H1 (cell line): ENCODE results near the gene ZNF669. TPM values are rescaled to one million over a fixed set of nuclear protein-coding genes. Genes with fewer than 3 reads are reported as not detected.

Source experiments
- CTCF ChIA-PET: fragments of 300-600 bp; sonication (Branson Sonifier 250); formaldehyde crosslinking; loops from one replicate; lab custom pipeline; 2021; ENCODE audit not compliant: partially characterized antibody; lab: Charles Lee
- POLR2A ChIA-PET: fragments of 300-600 bp; sonication (Branson Sonifier 250); formaldehyde crosslinking; loops from one replicate; lab custom pipeline; 2021; ENCODE audit warnings: inconsistent platforms; ENCODE audit not compliant: partially characterized antibody; lab: Charles Lee
- DNase-seq, 2 experiments: peaks; one replicate each; pipeline versions ENCODE4 v3.0.0 to v3.0.0-alpha.2; 2010 to 2022; ENCODE audit warnings: low spot score in 2 of 2, low read depth in 1 of 2, mixed read lengths in 1 of 2
- FAIRE-seq: peaks from 2 replicates; lab custom pipeline; 2011; peaks lifted over from hg19 to GRCh38; lab: Jason Lieb, UNC
- H2AFZ ChIP-seq: 2 replicates; pipeline ENCODE4 v1.8.1; 2012; ENCODE audit warnings: low read length, inconsistent platforms
- H2AK5ac ChIP-seq: 2 replicates; pipeline ENCODE4 v1.6.1; 2013; ENCODE audit warnings: low read depth, low read length
- H2BK120ac ChIP-seq: replicated peaks from 2 replicates; pipeline ENCODE3; 2013; ENCODE audit warnings: low read depth, low read length, inconsistent platforms
- H2BK12ac ChIP-seq: 2 replicates; pipeline ENCODE4 v1.6.1; 2013; ENCODE audit warnings: low read depth, low read length
- H2BK15ac ChIP-seq: 2 replicates; pipeline ENCODE4 v1.6.1; 2013; ENCODE audit warnings: low read length
- H2BK20ac ChIP-seq: 2 replicates; pipeline ENCODE4 v1.6.1; 2013; ENCODE audit warnings: low read length
- H2BK5ac ChIP-seq: 2 replicates; pipeline ENCODE4 v1.6.1; 2013; ENCODE audit warnings: low read depth, low read length
- H3K14ac ChIP-seq: 2 replicates; pipeline ENCODE4 v1.6.1; 2013; ENCODE audit warnings: inconsistent platforms; ENCODE audit not compliant: insufficient read length
- H3K18ac ChIP-seq: 2 replicates; pipeline ENCODE4 v1.6.1; 2013; ENCODE audit warnings: low read length; ENCODE audit errors: extremely low read depth
- H3K23ac ChIP-seq: 2 replicates; pipeline ENCODE4 v1.6.1; 2013; ENCODE audit warnings: inconsistent platforms; ENCODE audit not compliant: insufficient read length
- H3K23me2 ChIP-seq: 2 replicates; pipeline ENCODE4 v1.6.1; 2013; ENCODE audit warnings: low read depth, low read length
- H3K27ac ChIP-seq: 2 replicates; pipeline ENCODE4 v1.6.1; 2011; ENCODE audit warnings: low read depth, low read length, inconsistent platforms
- H3K27me3 ChIP-seq, 4 experiments: replicated peaks in 1 of 4; 1 replicate in 1 of 4; 2 replicates in 3 of 4; pipeline versions ENCODE4 v1.6.1 to v1.8.1; 2011 to 2013; ENCODE audit warnings: low read length in 3 of 4, mild to moderate bottlenecking in 3 of 4, inconsistent platforms in 2 of 4, mixed read lengths in 2 of 4, moderate library complexity in 1 of 4; ENCODE audit not compliant: control insufficient read depth in 3 of 4, insufficient read depth in 3 of 4; ENCODE audit errors: extremely low read depth in 1 of 4
- H3K36me3 ChIP-seq, 4 experiments: 2 replicates each; pipeline versions ENCODE4 v1.6.1 to v1.8.1; 2011 to 2013; ENCODE audit warnings: mild to moderate bottlenecking in 4 of 4, low read length in 3 of 4, moderate library complexity in 2 of 4, control low read depth in 1 of 4, inconsistent platforms in 1 of 4; ENCODE audit not compliant: insufficient read depth in 4 of 4, control insufficient read depth in 2 of 4
- H3K4ac ChIP-seq: replicated peaks from 2 replicates; pipeline ENCODE3; 2013; ENCODE audit warnings: low read length, low read depth, mixed read lengths, inconsistent platforms; ENCODE audit not compliant: insufficient read length
- H3K4me1 ChIP-seq, 4 experiments: replicated peaks in 1 of 4; 1 replicate in 1 of 4; 2 replicates in 3 of 4; pipeline versions ENCODE4 v1.6.1 to v1.8.1; 2011 to 2013; ENCODE audit warnings: low read length in 3 of 4, inconsistent platforms in 2 of 4, mixed read lengths in 1 of 4; ENCODE audit not compliant: insufficient read depth in 4 of 4, control insufficient read depth in 3 of 4
- H3K4me2 ChIP-seq, 2 experiments: 2 replicates each; pipeline versions ENCODE4 v1.6.1 to v1.8.1; 2011 to 2013; ENCODE audit warnings: low read depth in 2 of 2, low read length in 2 of 2, control low read depth in 1 of 2, inconsistent platforms in 1 of 2, mild to moderate bottlenecking in 1 of 2; ENCODE audit not compliant: insufficient read depth in 1 of 2
- H3K4me3 ChIP-seq, 4 experiments: fragments of 200-600, 300-600 bp in 1 of 4; sonication (generic), shearing (Covaris generic), sonication (Bioruptor Twin) in 1 of 4; 2 replicates each; pipeline versions ENCODE4 v1.5.1 to v1.8.1; 2011 to 2016; ENCODE audit warnings: low read length in 4 of 4, low read depth in 3 of 4, control low read depth in 2 of 4, inconsistent platforms in 2 of 4, mild to moderate bottlenecking in 2 of 4, mixed read lengths in 1 of 4, moderate library complexity in 1 of 4; ENCODE audit not compliant: insufficient read depth in 2 of 4; ENCODE audit errors: extremely low read depth in 1 of 4
- H3K56ac ChIP-seq: replicated peaks from 2 replicates; pipeline ENCODE3; 2013; ENCODE audit warnings: low read depth, mild to moderate bottlenecking, mixed read lengths, low read length, inconsistent platforms; ENCODE audit not compliant: insufficient read length
- H3K79me1 ChIP-seq: 2 replicates; pipeline ENCODE4 v1.6.1; 2013; ENCODE audit warnings: low read depth, low read length, control low read depth
- H3K79me2 ChIP-seq, 2 experiments: 2 replicates each; pipeline versions ENCODE4 v1.6.1 to v1.8.1; 2012 to 2013; ENCODE audit warnings: low read length in 2 of 2, mild to moderate bottlenecking in 2 of 2, inconsistent platforms in 1 of 2; ENCODE audit not compliant: insufficient read depth in 2 of 2, control insufficient read depth in 1 of 2
- H3K9ac ChIP-seq, 4 experiments: replicated peaks in 1 of 4; 1 replicate in 1 of 4; 2 replicates in 3 of 4; pipeline versions ENCODE4 v1.6.1 to v1.8.1; 2011 to 2013; ENCODE audit warnings: low read depth in 3 of 4, low read length in 3 of 4, control low read depth in 2 of 4, mild to moderate bottlenecking in 2 of 4, moderate library complexity in 2 of 4, inconsistent platforms in 1 of 4; ENCODE audit errors: extremely low read depth in 1 of 4
- H3K9me3 ChIP-seq, 2 experiments: 2 replicates each; pipeline versions ENCODE4 v1.6.1 to v1.8.1; 2012 to 2013; ENCODE audit warnings: mild to moderate bottlenecking in 2 of 2, moderate library complexity in 2 of 2, control low read depth in 1 of 2, inconsistent platforms in 1 of 2, low read depth in 1 of 2, low read length in 1 of 2, mixed read lengths in 1 of 2; ENCODE audit not compliant: insufficient read depth in 2 of 2
- H4K20me1 ChIP-seq, 2 experiments: replicated peaks in 1 of 2; 2 replicates each; pipeline versions ENCODE3 to v1.8.1; 2011 to 2013; ENCODE audit warnings: inconsistent platforms in 2 of 2, low read length in 2 of 2, mild to moderate bottlenecking in 1 of 2; ENCODE audit not compliant: insufficient read depth in 2 of 2, control insufficient read depth in 1 of 2
- H4K5ac ChIP-seq: 2 replicates; pipeline ENCODE4 v1.6.1; 2013; ENCODE audit warnings: low read length, low read depth, mixed read lengths, inconsistent platforms; ENCODE audit not compliant: insufficient read length
- H4K8ac ChIP-seq: 2 replicates; pipeline ENCODE4 v1.8.0; 2013; ENCODE audit warnings: mild to moderate bottlenecking, moderate library complexity, low read length, inconsistent platforms; ENCODE audit not compliant: insufficient read depth; ENCODE audit errors: extremely low read depth
- H4K91ac ChIP-seq: replicated peaks from 2 replicates; pipeline ENCODE3; 2013; ENCODE audit warnings: low read length, mixed read lengths, inconsistent platforms; ENCODE audit not compliant: insufficient read length
- SUZ12 ChIP-seq: fragments of 200-600 bp; sonication (generic); IDR thresholded peaks from 2 replicates; pipeline ENCODE4 v1.6.1; 2012; ENCODE audit warnings: mild to moderate bottlenecking, inconsistent platforms, low read length, moderate library complexity, mixed read lengths
- WGBS, 2 experiments: shearing (Covaris generic) in 1 of 2; methylation state at CpG; one replicate each; pipeline versions ENCODE4 v1.1.6 to v1.1.7; 2013 to 2015; ENCODE audit warnings: low lambda C conversion rate in 2 of 2, mixed read lengths in 2 of 2, inconsistent platforms in 1 of 2, low coverage in 1 of 2, missing lambda C conversion rate in 1 of 2; ENCODE audit not compliant: insufficient replicate concordance in 2 of 2, insufficient coverage in 1 of 2, insufficient read length in 1 of 2; ENCODE audit errors: extremely low coverage in 1 of 2, missing lambda C conversion rate in 1 of 2; 5-methylcytosine and 5-hydroxymethylcytosine counted together
- polyA plus RNA-seq, 7 experiments: library from polyadenylated mRNA; depleted of rRNA in 3 of 7; stranded (reverse) in 5 of 7; unstranded in 2 of 7; fragments of >200 nt in 5 of 7; fragments of 200-250 nt in 2 of 7; gene quantifications; 1 replicate in 5 of 7; 2 replicates in 1 of 7; 4 replicates in 1 of 7; pipeline versions ENCODE4 v1.2.1 to v1.2.3, GENCODE V29; 2011 to 2013; ENCODE audit warnings: missing spikeins in 2 of 7, mixed read lengths in 2 of 7
- total RNA-seq: library from RNA; stranded (reverse); fragmentation: NEBNext Ultra II Directional; extraction: Animal tissue kit (Norgen Biotek cat#: 25700); gene quantifications from 2 replicates; pipeline ENCODE4 v1.2.1, GENCODE V29; 2021
- TF ChIP-seq, protein P1 (sequence below), 3 experiments: IDR thresholded peaks; 1 replicate in 2 of 3; 2 replicates in 1 of 3; pipeline versions ENCODE4 v1.5.1 to v1.6.1; 2011; ENCODE audit warnings: low read length in 3 of 3, mild to moderate bottlenecking in 3 of 3, inconsistent platforms in 2 of 3, low read depth in 1 of 3, moderate library complexity in 1 of 3; ENCODE audit not compliant: insufficient read depth in 1 of 3; ENCODE audit errors: control extremely low read depth in 1 of 3

ZNF669 gene
- total and polyA plus RNA-seq, 2 of the 8 experiments (the other 6 are each of a cell fraction or from before 2014, with no cell fraction given): 4.8 to 20.3 TPM

DNA sequence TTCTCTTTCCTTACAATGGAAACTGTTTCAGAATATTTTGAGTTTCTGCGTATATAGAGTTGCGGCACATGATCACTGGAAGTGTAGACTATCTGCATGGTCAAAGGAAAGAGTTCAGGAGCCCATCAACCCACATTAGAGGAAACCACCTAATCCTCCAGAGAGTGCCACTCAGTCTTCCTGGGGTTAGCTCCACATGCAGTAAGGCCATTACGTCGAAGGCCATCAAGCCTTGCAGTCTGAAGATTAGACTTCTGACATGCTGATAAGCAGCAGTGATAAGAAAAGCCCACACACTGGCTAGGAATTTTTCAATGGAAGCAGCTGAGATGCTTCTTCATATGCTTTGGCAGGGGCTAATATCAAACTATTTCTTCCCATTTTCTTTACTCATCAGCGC, 7.6 kb downstream of the ZNF669 start:
- WGBS, 2 experiments: 94% methylated on average over 5 of the region's 5 CpGs; no CpG with 5 or more reads in 1 of the 2 experiments
- H3K9me3 ChIP-seq: 0 out of 4 replicates have a peak, but pooled peaks cover 0 to 3% of the 10 kb centered on the region in 2 experiments
- H2BK15ac ChIP-seq: no peak overlapping the region
- no peaks in the 10 kb centered on the region; the same call in 1 of the 2 replicates for H3K79me1 ChIP-seq
- peaks cover 5 to 10% of the 10 kb centered on the region in 2 experiments for H4K20me1 ChIP-seq
- H3K23me2 ChIP-seq: no peaks in the 10 kb centered on the region
- no peak overlapping the region for H3K4me2 ChIP-seq
- H2BK120ac ChIP-seq: no peak overlapping the region
- no peak overlapping the region for H3K4ac ChIP-seq
- H4K8ac ChIP-seq: no peak overlapping the region
- H2AFZ ChIP-seq: no peak overlapping the region
- H3K4me1 ChIP-seq: no peaks in the 10 kb centered on the region
- H3K14ac ChIP-seq: no peak overlapping the region
- H3K79me2 ChIP-seq: peaks cover 0 to 17% of the 10 kb centered on the region in 2 experiments; a peak in 2 of 4 replicates
- H3K27ac ChIP-seq: no peak overlapping the region
- no peak overlapping the region for H3K4me3 ChIP-seq
- no peak overlapping the region for H2BK5ac ChIP-seq
- H2BK12ac ChIP-seq: no peak overlapping the region
- H3K56ac ChIP-seq: no peak overlapping the region
- no peak overlapping the region for H2AK5ac ChIP-seq
- TF ChIP-seq SUZ12: peak; percentile 30; the same call in 1 of the 2 replicates
- TF ChIP-seq, protein P1, sequence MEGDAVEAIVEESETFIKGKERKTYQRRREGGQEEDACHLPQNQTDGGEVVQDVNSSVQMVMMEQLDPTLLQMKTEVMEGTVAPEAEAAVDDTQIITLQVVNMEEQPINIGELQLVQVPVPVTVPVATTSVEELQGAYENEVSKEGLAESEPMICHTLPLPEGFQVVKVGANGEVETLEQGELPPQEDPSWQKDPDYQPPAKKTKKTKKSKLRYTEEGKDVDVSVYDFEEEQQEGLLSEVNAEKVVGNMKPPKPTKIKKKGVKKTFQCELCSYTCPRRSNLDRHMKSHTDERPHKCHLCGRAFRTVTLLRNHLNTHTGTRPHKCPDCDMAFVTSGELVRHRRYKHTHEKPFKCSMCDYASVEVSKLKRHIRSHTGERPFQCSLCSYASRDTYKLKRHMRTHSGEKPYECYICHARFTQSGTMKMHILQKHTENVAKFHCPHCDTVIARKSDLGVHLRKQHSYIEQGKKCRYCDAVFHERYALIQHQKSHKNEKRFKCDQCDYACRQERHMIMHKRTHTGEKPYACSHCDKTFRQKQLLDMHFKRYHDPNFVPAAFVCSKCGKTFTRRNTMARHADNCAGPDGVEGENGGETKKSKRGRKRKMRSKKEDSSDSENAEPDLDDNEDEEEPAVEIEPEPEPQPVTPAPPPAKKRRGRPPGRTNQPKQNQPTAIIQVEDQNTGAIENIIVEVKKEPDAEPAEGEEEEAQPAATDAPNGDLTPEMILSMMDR (IDR thresholded peaks at IDR 0.05; ENCODE audit: control extremely low read depth in 1 of 3, insufficient read depth in 1 of 3, low read depth in 1 of 3, low read length in 3 of 3): no peak
- no peaks in the 10 kb centered on the region for H3K27me3 ChIP-seq
- no peak overlapping the region for H2BK20ac ChIP-seq
- no peak overlapping the region for H4K91ac ChIP-seq
- no peak overlapping the region for H4K5ac ChIP-seq
- H3K9ac ChIP-seq: no peak overlapping the region
- H3K36me3 ChIP-seq: peaks cover 11 to 35% (median 22%) of the 10 kb centered on the region in 4 experiments
- no peak for FAIRE-seq
- no peak overlapping the region for H3K23ac ChIP-seq
- no peak for DNase-seq
- CTCF ChIA-PET: no interaction called here
- H3K18ac ChIP-seq: no peak overlapping the region
- POLR2A ChIA-PET: no interaction called here
